A172 (cell line): ENCODE results near the gene SPPL2C. TPM values are rescaled to one million over a fixed set of nuclear protein-coding genes. Genes with fewer than 3 reads are reported as not detected.

Experiments used
- DNase-seq: peaks from one replicate; pipeline ENCODE4 v3.0.0-alpha.2; 2015; ENCODE audit warnings: low spot score
- total RNA-seq: library from RNA; depleted of rRNA; stranded (reverse); fragments of >200 nt; shearing (Covaris generic); gene quantifications from 2 replicates; pipeline ENCODE4 v1.2.3, GENCODE V29; 2014; rRNA removed

The SPPL2C gene, protein sequence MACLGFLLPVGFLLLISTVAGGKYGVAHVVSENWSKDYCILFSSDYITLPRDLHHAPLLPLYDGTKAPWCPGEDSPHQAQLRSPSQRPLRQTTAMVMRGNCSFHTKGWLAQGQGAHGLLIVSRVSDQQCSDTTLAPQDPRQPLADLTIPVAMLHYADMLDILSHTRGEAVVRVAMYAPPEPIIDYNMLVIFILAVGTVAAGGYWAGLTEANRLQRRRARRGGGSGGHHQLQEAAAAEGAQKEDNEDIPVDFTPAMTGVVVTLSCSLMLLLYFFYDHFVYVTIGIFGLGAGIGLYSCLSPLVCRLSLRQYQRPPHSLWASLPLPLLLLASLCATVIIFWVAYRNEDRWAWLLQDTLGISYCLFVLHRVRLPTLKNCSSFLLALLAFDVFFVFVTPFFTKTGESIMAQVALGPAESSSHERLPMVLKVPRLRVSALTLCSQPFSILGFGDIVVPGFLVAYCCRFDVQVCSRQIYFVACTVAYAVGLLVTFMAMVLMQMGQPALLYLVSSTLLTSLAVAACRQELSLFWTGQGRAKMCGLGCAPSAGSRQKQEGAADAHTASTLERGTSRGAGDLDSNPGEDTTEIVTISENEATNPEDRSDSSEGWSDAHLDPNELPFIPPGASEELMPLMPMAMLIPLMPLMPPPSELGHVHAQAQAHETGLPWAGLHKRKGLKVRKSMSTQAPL
- total RNA-seq = not detected in 2 replicates

DNA sequence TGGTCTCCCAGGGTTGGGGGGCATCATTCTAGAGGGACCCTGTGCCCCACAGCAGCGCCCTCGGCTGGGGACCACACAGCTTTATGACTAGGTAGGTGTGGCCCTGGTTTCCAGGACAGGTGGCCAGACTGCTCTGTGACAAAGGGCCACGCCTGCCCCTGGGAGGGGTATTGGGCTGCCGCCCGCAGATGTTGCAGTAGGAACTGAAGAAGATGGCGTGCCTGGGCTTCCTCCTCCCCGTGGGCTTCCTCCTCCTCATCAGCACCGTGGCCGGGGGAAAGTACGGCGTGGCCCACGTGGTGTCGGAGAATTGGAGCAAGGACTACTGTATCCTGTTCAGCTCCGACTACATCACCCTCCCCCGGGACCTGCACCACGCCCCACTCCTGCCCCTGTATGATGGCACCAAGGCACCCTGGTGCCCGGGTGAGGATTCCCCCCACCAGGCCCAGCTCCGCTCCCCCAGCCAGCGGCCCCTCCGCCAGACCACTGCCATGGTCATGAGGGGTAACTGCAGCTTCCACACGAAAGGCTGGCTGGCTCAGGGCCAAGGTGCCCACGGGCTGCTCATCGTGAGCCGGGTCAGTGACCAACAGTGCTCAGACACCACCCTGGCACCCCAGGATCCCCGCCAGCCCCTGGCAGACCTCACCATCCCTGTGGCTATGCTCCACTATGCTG lies at the start of gene SPPL2C:
SPPL2C (plus strand) TSS at position 187 of the 681 bp plus-strand sequence; CDS start at position 213, 26 bp downstream.
- DNase-seq = no peak

DNA sequence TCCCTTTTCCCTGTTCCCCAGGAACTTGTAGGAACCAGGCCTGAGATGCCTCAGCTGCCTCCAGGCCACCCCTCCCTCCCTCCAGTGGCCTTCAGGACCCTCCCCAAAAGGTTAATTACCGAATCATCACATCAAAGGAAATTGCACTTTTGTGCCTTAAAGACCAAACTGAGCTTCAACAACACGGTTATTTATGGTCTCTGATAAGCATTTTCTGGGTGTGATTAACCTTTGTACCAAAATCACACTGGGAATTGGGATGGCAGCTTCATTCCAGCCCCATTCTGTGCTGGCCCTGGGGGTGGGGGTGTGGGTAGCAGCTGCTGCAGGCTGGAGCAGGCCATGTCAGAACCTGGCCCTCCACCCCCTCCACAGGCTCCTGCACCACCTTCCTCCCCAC lies 43.9 kb upstream of the SPPL2C start:
- no peak for DNase-seq

DNA sequence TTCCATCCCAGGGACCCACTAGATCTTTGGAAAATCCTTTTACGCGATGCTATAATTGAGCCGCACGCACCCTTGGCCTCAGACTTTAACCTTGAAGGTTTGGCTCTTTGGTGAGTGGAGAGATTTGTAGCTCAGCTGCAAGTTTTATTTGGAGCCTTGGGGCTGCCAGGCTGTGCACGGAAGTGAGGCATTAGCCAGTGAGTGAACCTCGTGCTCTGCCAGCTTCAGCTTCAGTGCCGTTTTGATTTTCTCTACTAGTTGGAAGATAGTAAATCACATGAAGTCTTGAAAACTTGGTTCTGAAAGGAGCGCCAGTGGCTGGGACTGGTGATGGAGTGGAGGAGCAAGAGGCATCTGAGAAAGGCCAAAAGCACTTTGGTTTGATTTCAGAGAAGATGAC lies 43.3 kb upstream of the SPPL2C start:
- no peak for DNase-seq

DNA sequence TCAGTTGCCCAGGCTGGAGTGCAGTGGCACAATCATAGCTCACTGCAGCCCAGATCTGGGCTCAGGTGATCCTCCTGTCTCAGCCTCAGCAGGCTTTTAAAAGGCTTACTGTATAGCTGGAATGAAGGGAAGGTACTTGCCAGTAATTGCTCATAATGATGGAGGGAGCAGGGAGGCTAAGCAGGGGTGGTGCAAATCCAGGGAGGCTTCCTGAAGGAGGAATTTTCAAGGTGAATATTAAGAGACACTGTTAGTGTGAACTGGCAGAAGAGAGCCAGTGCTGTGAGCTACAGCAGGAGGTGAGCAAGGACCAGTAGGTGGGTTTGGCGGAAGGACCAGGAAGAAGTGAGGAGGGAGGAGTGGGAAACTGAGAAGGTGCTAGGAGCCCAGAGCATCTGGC lies 35.8 kb upstream of the SPPL2C start:
- no peak for DNase-seq

DNA sequence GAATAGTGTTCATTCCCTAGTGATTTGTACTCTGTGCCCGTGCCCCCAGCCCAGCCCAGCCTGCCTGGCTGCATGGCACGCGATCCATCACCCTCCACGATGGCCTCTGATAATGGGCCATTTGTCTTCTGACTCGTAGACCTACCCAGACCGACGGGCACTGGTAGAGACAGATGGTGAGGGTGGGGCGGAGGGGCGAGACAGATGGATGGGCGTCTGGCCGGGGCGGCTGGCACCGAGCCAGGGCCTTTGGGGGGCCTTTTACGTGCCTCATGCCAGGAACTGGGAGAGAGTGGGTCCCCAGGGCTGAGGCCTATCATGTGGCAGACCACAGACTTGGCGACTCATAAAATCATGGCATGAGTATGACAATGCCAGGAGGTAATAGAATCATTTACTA lies 35.2 kb upstream of the SPPL2C start:
- peak; percentile 14 for DNase-seq

DNA sequence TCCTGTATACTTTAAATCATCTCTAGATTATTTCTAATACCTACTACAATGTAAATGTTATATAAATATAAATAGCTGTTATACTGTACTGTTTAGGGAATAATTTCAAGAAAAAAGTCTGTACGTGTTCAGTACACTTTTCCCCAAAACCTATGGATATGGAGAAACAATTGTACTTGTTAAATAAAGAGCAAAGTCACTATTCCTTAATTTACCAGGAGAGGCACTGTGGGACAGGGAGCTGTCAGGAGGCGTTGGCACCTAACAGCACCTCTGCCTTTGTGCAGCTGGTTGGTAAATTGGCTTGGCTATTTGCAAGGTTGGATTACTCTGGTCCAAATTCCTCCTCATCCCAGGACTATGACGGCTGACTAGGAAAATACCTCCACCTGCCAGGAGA lies 32.6 kb upstream of the SPPL2C start:
- peak; percentile 11 for DNase-seq

DNA sequence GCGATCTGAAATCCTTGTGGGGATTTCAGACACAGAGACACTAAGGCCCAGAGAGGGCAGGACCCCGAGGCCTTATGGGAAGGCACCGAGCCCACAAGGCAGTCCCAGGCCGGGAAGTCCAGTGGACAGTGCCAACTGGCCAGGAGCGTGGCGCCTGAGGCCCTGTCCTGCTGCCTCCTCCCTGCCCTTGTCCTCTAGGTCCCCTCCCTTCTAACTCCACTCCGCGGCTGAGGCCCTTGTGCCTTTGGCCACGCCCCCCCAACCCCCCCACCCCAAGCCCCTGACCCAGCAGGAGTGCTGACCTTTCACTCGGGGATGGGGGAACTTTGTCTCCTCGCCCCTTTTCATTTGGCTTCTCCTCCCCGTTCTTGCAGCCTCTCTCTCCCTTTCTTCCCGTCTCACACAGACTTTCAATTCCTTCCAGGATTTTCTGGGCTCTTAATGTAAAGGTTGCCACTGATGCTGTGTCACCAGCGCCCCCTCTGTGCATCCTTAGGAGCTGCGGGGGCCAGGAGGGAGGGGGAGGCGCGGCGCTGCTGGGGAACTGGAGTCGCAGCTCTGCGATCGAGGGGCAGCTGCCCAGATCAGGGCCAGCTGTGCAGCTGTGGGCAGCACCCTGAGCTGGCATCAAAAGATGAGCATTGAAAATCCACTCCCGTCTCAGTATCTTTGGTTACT lies 31.5 kb upstream of the SPPL2C start:
- no peak for DNase-seq

DNA sequence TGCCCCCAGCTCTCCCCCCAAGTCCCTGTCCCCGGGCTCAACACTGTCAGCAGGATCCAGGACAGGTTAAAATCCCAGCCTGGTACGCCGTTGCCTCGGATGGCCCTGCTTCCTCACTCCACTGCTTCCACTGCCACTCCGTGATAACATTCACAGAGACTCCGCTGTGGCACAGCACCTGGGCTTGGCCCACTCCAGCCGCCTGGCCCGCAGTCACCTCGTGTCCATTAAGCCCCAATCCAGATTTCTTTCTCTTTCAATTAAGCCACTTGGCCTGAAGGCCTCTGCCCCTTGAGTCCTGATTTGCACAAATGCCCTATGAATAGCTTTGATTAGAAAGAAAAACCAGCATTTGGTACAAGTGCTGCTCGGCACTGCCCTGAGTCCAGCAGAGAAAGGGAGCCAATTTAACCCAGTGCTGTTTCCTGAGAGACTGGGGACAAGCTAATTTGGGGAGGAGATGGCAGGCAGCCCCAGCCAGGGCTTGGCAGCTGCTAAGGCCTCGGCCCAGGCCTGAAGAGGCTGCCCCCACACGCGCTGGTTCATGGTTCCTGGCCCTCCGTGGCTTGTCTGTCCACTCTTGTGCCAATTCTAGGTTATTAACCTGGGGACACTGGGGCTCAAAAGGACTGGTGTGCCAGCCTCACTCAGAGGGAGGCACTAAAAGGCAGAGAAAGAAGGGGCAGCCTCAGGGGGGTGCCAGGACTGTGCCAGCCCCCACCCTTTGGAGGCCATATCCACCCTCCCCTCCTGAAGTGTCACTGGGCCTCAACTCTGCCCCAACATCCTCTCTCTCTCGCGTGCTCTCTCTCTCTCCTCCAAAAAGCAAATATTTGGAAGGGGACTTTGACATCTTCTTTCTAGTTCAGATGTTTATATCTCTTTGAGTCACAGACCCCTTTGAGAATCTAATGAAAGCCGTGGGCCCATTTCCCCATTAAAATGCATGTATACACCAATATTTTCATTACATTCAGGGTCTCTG lies 29.8 kb upstream of the SPPL2C start:
- no peak for DNase-seq

DNA sequence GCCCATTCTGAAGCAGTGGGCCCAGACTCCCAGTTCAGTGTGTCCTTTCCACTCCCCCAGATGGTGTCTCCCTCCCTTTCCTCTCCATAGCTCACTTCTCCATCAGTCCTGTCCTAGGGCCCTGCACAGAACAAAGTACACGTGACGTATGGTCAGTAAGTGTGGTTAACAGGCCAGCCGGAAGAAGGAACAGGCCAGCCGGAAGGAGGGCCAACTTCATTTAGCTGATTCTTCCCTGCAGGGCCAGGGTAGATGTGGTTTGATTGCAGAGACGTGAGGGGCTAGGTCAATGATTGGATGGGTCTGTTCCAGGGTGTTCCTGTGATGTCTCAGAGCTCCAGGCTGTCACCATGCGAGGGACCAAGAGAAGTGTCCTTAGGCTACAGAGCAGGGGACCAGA lies 28.9 kb upstream of the SPPL2C start:
- no peak for DNase-seq

DNA sequence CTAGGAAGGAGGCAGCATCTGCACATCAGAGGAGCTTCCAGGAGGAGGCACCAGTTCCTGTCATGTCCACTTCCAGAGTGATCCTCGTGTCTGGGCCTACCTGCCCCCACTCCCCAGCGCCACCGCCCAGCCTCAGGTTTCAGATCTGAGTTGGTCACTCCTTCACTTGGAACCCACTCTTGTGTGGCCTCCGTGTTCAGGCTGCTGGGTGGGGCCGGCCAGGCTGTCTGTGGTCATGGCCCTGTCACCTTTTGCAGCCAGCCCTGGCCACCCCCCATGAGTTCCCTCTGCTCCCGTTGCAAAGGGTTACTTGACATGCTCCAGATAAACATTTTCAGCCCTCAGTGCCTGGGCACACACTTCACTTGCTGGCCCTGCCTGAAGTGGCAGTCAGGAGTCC lies 26.6 kb upstream of the SPPL2C start:
- no peak for DNase-seq

DNA sequence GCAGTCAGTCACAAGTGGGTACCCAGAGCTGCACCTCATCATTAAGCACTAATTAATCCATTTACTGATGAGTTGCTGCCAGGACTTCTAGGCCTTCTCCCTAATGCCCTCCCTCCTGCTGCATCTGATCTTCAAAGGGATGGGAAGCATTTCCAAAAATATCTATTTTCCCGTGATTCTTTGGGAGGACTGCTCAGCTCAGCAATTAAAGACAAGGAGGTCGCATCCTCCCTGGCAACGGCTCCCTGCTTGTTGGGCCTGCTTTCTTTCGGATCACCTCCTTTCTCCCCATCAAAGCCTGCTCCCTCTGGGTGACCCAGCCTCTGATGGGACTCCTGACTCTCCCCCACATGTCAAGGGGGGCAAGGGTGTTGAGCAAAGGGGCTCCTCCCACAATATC lies 26.0 kb upstream of the SPPL2C start:
- DNase-seq = no peak

DNA sequence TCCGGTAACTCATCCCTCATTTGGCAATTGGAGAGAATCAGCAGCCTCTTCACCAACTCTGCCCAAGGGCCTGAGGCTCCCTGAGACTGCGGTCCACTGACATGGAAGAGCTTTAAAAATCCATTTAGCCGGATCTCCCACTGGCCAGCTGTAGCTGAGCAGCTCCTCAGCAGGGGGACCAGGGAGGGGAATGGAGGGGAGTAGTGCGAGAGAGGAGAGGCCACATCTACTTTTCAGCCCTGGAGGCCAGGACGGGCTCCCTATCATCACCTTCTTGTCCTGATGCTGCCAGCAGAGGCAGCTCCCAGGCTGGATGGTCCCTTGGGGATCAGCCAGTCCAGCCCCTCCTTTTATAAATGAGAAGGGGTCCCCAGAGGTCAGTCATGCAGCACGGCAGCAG lies 25.0 kb upstream of the SPPL2C start:
- DNase-seq = no peak

DNA sequence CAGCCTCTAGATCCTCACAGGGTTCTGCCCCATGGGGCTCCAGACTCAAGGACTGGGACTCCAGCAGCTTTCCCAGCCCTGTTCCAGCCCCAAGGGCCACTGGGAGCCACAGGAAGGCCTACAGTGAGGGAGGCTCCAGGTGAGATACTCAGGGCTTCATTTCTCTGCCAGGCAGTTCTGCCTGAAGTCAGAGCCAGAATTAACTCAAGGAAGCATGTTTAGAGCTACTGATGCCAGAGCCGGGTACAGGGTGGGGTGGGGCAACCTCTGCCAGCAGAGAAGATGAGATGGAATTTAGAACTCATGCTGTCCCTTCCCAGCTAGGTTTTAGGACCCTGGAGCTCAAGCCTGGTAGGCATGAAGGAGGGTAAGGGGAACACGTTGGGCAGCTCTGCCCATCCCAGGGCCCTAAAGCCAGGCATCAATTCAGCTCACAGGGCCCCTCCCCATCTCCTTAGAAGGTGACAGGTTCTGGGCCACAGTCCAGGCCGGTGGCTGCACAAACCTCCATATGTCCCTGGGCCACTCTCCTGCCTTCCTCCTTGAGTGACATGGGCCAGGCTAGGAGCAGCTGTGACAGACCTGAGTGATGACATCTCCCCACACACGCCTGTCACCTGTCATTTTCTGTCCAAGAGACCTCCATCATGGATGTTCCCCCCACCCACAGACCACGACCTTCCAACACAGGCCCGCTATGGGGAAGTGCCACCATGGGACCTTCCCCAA lies 24.5 kb upstream of the SPPL2C start:
- DNase-seq = no peak

DNA sequence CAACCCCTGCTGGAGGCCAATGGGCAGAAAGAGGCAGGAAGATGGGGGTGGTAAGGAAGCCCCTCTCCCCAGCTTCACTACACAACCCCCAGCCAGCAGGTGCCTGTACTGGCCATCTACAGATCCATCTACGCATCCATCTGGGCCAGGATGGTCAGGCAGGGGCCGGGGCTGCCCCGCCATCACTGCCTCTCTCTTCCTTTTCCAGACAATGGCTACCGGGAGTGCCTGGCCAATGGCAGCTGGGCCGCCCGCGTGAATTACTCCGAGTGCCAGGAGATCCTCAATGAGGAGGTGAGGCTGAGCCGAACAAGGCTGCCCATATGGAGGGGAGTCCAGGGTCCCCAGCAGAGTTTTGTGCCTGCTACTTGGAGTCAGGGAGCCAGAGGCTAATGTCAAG lies 23.5 kb upstream of the SPPL2C start:
- no peak for DNase-seq

DNA sequence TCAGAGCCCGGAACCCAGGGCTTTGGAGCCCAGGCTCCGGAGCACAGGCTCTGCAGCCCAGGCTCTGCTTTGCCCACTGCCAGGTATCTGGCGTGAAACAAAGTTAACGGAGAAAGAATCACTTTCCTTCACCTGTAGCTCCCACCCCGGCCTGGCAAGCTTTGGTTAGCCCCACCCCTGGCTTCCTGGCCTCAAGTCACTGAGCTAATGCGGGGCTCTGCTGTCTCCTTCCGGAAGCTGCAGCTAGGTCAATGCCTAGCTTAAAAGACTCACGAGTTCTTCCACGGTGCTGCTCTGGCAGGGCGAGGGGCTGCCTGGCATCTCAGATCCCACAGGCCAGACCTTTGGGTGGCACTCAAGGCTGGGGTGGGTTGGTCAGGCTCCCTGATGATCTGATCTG lies 21.1 kb upstream of the SPPL2C start:
- no peak for DNase-seq

DNA sequence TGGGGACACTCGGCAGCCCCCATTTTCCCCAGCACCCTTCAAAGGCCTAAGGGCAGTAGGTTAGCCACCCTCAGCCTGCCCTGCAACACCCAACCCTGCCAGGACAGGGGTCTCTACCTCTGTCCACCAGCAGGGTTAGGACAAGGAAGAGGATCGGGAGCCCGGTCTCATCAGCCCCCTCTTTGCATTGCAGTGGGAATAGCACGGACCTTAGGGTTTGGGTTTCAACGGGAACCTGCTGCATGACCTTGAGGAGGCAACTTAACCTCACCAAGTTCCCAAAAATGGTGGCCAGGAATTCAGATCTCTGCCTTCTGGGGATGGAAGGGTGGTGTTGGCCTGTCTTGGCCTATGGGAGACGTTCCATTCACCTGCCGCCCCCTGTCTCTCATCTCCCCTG lies 20.2 kb upstream of the SPPL2C start:
- no peak for DNase-seq

DNA sequence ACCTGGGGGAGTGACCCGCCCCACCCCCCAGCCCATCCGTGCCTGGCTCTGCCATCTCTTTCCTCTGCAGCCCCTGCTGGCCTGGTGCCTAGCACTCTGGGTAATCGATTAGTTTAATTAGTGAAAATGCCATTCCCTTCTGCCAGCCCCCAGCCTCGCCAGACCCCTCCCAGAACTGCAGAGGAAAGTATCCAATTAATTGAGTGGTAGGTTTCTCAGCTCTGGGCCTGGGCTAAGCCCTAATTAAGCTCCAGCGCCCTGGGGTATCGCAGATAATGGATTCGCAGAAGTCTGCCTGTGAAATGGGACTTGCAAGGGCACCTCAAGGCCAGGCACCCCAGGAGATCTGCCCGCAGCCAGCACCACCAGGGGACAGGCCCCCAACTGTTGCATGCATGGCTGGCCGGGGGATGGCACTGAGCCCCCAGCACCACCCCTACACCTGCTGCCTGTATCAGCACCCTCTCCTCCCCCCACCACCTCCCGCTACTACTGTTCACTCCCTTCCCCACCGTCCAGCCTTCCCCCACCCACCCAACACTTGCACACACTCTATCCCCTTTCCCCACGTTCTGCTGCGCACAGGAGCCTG lies 19.7 kb upstream of the SPPL2C start:
- DNase-seq = no peak

DNA sequence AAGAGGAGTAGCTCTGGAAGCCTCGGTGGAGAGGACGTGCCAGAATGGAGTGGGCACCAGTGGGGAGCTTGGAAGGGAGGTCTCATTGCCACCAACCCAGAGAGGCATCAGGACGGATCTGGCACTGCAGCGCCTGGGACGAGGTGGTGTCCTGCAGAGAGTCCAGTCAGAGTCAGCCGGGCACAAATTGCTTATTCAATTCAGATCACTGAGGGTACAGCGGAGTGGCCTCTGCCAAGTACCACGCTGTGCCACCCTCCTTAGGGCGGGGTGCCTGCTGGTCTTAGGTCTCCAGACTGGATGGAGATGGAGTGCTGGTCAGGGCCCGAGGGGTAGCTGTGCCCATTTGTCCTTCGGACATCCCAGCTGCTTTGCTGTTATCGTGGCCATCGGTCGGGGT lies 18.9 kb upstream of the SPPL2C start:
- no peak for DNase-seq

DNA sequence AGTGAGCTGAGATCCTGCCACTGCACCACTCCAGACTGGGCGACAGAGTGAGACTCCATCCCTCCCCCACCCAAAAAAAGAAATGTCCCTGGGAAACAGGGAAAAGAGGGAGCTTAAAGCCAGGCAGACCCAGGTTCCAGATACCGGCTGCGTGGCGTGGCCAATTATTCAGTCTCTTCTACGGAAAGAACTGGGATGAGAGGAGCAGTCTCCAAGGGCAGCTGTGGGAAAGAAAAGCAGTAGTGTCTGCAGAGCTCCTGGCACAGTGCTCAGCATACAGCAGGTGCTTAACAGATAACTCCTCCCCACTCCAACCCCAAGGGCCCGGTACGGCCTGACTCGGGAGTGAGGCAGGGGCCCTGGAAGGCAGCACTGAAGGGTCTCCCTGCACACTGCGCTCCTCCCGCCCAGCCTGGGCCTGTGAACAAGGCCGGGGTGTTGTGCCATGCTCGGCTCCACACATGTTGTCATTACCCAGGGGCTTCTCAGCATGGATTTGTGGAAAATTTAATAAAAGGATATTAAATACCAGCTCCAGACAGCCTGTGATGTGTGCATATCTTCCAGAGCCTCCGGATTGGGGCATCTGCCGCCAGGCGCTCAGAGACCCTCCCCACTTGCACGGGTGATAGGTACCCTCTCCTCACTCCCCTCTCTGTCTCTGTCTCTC lies 17.6 kb upstream of the SPPL2C start:
- no peak for DNase-seq
